DMS153 treated with DMSO at 0.1 percent for 48 hours (cell line): ENCODE data around the gene PTPA.
"Not testable (repeated sequence)": the region's sequence is repeated elsewhere in the genome, so short reads cannot be mapped to it uniquely, and the experiment has no call there.

Experiments
- DNase-seq: peaks from one replicate; lab custom pipeline; 2025; ENCODE audit not compliant: unreplicated experiment; lab: John Stamatoyannopoulos, UW

Gene PTPA

DNA sequence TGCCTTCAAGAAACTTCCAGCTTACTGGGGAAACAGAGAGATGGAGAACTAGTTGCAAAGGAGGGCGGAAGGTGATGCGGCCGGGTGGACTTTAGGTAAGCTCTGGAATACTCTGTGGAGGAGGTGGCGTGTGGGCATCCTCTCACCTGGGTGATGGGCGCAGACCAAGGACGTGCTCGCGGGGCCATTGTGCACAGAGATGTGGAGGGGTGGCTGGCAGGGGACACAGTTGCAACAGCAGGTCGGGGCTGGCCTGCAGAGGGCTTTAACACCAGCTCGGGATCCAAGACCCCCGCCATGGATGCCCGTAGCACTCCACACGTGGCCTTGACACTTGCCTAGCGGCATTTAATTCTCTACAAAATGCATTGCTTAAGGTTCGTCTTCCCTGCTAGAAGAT, 40.3 kb downstream of the PTPA start:
- no peak for DNase-seq

DNA sequence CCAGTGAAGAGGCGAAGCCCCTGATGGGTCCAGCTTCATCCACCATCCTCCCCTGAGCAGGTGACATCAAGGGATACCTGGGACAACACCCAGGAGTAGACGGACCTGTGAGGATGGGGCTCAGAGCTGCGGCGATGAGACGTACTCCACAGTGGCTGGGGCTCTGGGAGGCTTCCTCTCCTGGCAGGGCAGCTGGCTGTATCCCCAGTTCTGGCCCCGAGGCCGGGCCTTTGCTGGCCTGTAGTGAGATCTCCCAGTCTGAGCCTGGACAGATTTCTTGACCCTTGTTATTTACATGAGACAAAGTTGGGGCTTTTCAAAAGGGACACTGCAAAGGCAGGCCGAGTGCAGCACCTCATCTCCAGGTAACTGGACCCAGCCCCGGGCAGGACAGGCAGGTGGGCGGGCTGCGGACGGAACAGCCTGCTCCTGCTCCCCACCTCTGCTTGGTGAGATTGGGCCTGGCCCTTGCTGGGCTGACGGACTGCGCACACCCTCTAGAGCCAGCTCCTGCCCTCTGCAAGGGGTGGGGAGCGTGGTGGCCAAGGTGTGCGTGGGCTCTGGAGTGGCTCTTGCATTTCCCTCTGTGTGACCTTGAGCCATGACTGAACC, 43.8 kb downstream of the PTPA start:
- no peak for DNase-seq

DNA sequence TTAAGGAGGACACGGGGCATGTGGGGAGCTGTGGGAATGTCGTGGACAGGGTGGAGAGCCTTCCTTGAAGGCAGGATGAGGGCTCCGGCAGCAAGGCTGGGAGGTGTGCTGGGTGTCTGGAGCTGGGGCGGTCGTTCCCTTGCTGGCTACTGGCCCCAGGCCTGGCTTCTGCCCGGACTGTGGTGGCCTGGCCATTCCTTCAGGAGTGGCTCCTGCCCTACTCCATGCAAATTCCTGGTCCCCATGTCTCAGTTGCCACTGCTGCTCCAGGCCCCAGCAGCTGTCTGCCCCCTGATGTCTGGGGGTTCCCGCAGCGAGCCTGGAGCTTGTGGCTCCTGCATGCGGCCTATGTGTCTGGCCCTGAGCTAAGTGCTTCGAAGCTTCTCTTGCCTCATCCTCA, 44.9 kb downstream of the PTPA start:
- DNase-seq = no peak

DNA sequence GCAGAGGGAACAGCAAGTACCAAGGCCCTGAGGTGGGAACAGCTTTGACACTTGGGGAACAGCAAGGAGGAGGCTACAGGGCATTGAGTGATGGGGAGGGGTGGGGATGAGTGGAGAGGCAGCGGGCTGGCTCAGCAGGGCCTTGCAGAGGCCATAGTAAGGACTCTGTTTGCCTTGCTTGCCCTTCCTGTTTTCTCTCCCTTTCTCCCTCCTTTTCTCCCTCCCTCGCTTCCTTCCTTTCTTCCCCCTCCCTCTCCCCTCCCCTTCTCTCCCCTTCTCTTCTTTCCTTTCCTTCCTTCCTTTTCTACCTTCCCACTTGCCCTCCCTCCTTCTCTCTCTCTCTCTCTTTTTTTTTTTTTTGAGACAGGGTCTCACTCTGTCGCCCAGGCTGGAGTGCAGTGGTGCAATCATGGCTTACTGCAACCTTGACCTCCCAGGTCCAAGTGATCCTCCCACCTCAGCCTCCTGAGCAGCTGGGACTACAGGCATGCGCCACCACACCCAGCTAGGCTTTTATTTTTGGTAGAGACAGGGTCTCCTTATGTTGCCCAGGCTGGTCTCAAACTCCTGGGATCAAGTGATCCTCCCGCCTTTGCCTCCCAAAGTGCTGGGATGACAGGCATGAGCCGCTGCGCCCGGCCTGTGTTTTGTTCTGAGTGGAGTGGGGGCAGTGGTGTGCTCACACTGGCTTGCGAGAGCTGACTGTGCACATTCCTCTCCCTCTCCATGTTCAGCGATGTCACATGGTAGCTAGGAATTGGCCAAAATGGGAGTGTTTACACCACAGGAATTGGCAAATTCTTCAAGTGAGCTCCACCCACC, 49.7 kb downstream of the PTPA start:
- no peak for DNase-seq

DNA sequence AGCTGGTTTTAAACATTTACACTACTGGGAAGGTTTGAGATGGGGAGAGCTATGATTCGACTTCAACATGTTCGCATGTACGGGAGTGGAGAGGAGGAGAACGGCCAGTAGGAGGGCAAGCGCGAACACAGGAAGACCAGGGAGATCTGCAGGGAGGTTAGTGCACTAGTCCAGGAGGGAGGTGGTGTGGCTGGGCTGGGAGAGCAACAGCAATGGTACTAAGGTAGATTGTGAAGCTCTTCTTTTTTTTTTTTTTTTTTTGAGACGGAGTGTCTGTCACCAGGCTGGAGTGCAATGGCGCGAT, 50.3 kb downstream of the PTPA start:
- no peak for DNase-seq

DNA sequence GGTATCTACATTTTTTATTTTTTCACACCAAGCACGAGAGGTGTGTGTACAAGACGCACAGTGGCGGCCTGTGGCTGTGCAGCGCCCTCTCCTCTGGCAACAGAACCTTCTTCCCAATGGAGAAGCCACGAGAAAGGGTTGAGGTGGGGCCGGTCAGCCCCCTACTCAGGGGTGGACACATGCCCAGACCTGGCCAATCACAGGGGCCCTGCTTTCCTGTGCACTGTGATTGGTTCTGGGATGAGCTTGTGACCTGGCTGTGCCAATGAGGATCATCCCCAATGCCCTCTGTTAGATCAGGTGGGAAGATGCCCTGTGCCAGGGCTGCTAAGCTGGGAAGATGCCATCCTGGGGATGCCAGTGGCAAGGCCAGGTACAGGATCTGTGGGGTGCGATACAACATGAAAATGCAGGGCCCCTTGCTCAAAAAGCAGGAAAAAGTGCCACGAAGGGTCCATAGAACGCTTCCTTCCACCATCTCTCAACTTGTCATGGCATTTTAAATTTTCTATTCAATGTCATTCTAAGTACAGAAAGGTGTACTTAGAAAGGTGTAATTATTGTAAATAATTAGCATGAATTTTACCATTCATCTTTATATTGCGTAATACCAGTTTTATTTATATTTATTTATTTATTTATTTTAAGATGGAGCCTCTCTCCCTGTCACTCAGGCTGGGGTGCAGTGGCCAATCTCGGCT, 51.4 kb downstream of the PTPA start:
- DNase-seq = no peak

DNA sequence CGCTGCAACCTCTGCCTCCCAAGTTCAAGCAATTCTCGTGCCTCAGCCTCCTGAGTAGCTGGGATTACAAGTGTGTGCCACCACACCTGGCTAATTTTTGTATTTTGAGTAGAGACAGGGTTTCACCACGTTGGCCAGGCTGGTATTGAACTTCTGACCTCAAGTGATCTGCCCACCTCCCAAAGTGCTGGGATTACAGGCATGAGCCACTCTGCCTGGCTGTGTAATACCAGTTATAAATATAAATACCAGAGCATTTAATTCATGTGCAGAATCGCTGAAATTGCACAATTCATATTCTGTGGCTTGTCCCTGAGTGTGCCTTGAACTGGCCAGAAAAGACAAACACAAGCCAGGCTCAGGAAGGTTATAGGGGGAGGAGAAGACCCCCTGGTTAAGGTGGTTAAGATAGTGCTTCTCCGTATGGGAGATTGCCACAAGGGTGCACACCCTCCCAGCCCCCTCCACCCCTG, 52.0 kb downstream of the PTPA start:
- not testable (repeated sequence) for DNase-seq

DNA sequence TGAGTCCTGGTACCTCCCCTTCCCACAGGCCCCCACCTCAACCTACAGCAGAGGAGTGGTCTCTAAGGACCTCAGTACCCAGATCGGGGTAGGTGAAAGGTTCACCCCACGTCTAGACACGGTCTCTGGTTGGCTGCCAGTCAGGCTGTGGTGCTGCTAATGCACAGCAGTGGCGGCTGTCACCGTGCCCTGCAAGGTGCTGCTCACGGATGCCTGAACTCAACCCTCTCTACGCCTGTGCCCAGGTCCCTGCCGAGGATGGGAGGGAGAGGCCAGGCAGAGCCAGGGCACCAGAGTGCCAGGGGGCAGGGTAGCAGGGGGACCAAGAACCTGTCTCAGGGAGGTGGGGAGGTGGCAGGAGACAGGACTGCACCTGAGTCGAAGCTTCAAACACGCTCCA, 52.5 kb downstream of the PTPA start:
- DNase-seq = no peak

DNA sequence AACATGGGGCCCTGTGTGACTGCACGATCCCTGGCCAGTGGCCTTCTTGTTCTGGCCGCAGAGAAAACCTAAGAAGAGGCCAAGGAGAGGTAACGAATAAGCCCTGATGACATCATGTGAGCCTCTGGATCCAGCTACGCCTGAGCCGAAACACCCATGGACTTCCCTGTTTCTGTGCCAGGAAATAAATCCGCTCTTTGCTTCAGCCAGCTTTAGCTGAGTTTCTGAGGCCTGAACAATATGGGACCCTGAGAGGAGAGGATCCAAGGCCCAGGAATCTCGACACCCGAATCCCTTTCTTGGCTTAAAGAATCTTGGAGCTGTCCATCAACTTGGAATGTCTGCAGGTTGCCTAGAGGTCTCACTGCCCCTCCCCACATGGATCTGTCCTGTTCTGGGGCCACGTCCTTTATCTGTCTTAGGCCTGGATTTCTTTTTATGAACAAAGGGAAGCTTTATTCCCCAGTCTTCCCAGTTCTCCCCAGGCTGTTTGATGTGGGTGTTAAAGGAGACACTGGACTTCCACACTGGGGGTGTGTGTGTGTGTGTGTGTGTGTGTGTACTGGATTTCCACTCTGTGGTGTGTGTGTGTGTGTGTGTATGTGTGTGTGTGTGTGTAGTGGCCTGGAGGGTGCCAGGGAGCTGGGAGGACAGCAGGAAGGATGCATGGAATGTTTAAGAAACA, 53.2 kb downstream of the PTPA start:
- DNase-seq = no peak

DNA sequence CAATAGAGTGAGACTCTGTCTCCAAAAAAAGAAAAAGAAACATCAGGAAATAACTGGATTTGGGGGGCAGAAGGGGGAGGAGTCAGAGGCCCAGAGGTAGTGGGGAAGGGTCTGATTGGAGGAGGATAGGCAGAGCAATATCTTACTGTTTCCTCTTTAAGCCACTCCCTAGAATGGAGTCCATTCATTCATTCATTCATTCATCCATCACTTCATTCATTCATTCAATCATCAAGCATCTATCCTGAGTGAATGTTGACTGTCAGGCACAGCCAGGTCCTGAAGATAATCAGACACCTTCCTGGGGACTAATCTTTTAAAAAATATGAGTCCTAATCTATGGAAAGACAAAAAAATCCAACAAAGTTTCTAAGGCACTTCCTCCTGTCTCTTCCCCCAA, 54.0 kb downstream of the PTPA start:
- DNase-seq = no peak

DNA sequence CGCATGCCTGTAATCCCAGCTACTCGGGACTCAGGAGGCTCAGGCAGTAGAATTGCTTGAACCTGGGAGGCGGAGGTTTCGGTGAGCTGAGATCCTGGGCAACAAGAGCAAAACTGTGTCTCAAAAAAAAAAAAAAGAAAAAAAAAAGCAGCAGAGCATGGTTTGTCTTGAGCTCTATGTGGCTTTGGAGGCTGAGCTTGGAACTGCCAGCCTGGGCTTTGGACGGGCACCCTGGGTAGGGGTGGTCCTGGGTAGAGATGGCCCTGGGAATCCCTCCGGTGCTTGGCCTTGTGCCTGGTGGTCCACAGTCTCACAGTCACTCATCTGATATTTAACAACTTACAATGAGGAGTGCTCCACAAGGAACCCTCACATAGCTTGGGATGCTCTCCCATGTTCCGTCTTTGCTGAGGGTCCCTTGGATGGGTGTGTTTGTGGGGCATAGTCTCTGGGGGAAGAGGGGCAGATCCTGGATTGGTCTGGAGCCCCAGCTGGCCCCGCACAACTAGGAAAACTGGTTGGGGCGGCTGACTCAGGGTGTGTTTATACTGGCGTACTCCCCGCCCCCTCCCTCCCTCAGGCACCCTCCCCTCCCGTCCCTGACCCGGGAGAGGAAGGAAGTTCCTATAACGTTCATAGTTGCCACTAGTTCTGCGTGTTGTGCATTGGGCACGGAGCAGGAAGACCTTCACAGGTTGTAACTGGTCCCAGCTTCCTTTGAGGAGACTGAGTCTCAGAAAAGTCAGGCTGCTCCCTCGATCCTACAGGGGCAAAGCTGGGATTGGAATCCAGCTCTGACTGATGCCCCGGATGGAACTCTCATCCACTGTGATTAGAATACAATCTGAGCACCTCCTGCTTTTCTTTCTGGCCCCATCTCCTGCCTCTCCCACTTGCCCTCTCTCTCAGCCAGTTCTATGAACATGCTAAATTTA, 55.7 kb downstream of the PTPA start:
- peak; percentile 49 for DNase-seq

DNA sequence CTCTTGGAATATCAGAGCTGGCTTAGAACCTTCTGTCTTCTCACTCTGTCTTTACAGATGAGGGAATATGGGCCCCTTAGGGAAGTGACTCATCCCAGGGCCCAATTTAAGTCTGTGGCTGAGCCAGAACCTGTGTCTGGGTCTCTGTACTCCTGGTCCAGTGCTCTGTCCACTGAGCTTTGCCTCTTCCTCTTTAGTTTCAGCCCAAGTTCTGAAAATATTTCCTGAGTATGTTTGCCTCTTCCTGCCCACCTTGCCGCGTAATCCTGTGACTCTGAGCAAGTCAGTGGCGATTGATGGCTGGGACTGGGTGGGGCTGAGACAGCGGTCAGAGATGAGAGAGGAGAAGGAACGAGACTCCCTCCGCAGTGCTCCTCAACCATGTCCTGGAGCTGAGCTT, 59.0 kb downstream of the PTPA start:
- no peak for DNase-seq

DNA sequence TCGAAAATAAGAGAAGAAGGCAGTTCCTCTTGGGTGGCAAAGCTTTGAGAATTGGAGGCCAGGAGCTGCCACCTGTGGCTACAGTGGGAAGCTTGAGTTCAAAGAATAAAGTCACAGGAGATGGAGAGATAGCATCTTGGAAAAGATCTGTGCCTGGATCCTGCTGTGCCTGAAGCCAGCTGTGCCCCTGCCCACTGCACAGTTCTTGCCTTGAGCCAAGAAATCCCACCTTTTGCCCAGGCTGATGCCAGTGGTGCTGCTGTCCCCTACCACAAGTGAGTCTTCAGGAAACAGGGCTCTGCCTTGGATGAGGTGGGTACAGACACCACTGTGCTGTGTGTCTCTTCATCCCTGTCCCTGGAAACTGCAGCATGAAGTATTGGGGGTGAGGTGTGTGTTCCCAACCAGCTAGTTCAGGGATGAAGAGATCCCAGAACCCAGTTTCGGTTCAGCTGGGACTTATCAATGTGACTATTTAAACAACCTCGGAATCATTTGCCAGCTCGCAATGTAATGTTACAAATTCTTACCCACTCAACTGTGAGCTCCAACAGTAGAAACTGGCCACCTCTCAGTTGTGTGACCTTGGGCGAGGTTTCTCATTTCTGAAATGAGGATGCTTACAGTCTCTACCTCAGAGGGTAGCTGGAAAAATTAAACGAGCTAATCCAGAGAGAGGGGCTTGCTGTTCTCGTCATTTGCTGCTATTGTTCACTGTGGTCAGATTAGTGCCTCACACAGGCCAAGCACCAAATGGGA, 61.0 kb downstream of the PTPA start:
- no peak for DNase-seq

DNA sequence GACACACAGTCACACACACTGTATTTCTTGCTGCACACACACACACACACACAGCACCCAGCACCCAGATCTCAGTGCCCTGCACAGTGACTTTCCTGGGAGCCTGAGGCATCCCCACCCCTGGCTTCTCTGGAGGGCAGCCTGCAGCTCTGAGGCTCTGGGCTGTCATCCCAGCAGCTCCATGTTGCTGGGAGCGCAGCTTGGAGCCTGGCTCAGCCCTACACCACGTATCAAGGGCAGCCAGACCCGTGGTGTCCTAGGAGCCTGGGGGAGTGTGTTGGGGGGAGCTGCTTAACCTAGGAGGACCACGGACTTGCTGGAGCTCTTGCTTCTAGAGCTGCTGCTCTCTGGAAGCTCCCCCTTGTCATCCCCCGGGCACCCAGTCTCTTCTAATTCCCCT, 61.6 kb downstream of the PTPA start:
- no peak for DNase-seq

DNA sequence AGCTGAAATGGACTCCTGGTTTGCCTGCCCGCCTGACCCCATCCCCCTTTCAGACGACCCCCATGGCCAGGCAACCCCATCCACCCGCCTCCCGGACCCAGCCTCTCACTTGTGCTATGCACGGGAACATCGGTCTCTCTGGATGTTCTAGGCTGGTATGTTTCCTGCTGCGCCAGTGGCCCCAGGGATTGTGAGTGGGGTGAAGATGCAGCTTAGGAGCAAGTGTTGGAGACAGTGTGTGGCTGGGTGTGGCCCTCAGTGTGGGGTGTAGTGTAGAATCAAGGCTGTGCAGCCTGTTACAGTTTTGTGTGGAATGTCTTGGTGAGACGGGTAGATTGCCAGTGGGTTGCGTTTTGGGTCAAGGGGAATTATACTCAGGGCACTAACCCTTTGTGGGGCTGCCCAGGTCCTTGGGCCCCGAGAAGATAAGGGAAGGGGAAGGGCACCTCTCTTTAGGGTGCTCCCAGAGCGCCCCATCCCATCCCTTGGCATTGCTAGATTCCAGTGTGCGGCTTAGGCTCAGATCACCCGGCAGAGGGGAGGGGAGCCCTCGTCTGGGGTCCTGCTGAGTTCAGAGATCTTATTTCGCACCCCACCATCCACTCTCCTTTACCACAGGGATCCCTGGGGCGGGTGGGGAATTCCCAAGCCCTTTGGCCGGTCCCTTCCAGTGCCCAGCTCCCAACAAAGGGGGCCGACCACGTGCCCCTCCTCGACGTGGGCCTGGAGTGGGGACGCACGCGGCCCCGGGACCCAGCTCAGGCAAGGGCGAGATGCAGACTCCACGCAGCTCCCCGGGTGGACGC, 62.3 kb downstream of the PTPA start:
- no peak for DNase-seq

DNA sequence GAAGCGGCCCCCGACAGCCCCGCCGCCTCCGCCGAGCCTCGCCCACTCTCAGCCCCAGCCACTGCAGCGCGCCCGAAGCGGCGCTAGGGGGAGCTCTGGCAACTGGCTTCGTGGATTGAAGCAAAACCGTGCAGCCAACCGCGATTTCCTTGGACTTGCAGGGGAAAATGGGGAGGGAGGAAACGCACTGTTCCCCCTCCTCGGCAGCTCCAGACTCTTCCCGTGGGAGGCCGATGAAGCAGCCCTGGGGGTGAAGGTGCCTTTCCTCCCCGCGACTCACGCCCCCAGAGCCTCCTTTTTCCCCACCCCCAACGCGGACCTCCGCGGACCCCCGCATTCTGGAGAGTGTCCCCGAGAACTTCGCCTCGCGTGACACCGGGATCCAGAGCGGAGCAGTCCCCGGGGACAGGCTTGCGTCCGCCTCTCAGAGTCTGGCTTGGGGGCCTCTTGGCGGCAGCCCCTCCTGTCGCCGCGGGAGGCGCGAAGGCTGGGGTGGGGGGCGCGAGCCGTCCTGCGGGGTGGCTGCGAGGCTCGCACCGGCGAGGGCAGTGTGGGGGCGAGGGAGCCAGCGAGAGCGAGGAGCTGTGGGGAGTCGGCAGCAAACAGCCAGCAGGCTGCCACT, 63.0 kb downstream of the PTPA start:
- DNase-seq = peak; percentile 66

DNA sequence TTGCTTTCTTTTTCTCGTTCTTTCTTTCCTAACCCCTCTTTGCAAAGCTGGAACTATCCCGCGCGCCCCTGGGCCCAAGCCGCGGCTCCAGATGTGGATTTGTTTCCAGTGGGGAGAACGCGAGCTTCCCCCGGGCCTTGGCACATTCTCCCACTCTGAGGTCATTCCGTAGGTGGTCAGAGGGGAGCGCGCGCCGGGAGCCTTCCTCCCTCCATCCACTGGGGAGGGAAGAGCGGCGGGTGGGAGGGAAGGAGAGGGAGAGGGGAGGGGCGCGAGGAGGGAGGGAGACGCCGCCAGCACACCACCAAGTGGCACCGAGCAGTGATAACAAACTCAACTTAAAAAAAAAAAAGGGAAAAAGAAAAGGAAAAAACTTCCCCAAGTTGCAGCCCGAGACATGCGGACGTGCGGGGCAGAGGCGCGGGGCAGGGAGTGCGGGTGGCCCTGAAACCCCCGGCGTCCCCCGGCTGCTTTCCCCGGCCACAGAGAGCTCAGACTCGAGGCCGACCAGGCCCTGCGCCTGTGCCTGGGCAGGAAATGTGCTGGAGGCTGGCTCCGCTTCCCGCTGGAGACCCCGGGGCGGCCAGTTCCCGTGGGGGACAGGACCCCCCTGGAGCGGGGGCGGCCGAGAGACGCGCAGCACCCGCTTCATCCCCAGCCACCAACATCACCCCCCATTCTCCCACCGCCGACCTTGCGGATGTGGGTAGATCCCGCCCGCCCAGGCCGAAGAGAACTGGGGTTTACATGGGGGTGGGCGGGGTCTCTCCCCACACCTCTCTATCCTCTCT, 63.7 kb downstream of the PTPA start:
- DNase-seq = peak; percentile 34

DNA sequence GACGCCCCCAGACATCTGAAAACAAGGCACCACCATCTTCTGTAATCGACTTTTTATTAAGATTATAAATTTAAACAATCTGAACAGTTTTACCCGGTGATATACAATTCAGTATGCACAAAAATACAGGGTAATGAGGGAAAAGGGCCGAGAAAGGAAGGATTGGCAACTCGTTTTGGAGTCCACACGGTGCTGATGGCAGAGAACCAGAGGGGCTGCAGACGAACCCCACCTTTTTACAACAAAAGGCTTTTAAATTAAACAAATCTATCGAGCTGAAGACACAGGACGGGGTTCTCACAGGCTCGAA, 64.3 kb downstream of the PTPA start:
- DNase-seq = no peak
